ENCODE results near the gene GCSAM.

The GCSAM gene

GRCh38 chr3:112129925-112130637, 3.0 kb downstream of the GCSAM start:
- Histone ChIP-seq H3F3A (ENCODE audit: low read depth) (no peaks in the 10 kb centered on the region), H3K9me2 (replicated peaks; ENCODE audit: low read depth, low read length) (no peaks in the 10 kb centered on the region), H4K20me1 (ENCODE audit: insufficient read depth, low read length, poor library complexity, severe bottlenecking) (no peaks in the 10 kb centered on the region), H3K36me3 (ENCODE audit: insufficient read depth, low read length) (no peaks in the 10 kb centered on the region), H3K9ac (ENCODE audit: low read depth, low read length, poor library complexity, severe bottlenecking) (no peak overlapping the region), H3K27me3 (ENCODE audit: insufficient read depth, low read length, poor library complexity, severe bottlenecking) (no peaks in the 10 kb centered on the region), H3K4me3 (ENCODE audit: low read length, poor library complexity, severe bottlenecking) (no peak overlapping the region), H3K9me3 (ENCODE audit: insufficient read depth, low read depth, low read length) (no peaks in the 10 kb centered on the region), H3K4me2 (ENCODE audit: low read depth, low read length, poor library complexity, severe bottlenecking) (no peak overlapping the region), H2AFZ (ENCODE audit: low read length) (no peak overlapping the region), H3K79me2 (ENCODE audit: insufficient read depth, low read length) (no peaks in the 10 kb centered on the region), H3K4me1 (ENCODE audit: insufficient read depth, low read length, poor library complexity, severe bottlenecking) (peaks cover 79% of the 10 kb centered on the region)
- no peak for TF ChIP-seq EZH2phosphoT487 (IDR thresholded peaks at IDR 0.05; ENCODE audit: borderline replicate concordance)
- TF ChIP-seq, protein P1, sequence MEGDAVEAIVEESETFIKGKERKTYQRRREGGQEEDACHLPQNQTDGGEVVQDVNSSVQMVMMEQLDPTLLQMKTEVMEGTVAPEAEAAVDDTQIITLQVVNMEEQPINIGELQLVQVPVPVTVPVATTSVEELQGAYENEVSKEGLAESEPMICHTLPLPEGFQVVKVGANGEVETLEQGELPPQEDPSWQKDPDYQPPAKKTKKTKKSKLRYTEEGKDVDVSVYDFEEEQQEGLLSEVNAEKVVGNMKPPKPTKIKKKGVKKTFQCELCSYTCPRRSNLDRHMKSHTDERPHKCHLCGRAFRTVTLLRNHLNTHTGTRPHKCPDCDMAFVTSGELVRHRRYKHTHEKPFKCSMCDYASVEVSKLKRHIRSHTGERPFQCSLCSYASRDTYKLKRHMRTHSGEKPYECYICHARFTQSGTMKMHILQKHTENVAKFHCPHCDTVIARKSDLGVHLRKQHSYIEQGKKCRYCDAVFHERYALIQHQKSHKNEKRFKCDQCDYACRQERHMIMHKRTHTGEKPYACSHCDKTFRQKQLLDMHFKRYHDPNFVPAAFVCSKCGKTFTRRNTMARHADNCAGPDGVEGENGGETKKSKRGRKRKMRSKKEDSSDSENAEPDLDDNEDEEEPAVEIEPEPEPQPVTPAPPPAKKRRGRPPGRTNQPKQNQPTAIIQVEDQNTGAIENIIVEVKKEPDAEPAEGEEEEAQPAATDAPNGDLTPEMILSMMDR (conservative IDR thresholded peaks at IDR 0.05; ENCODE audit: low read length), result no peak

DNA sequence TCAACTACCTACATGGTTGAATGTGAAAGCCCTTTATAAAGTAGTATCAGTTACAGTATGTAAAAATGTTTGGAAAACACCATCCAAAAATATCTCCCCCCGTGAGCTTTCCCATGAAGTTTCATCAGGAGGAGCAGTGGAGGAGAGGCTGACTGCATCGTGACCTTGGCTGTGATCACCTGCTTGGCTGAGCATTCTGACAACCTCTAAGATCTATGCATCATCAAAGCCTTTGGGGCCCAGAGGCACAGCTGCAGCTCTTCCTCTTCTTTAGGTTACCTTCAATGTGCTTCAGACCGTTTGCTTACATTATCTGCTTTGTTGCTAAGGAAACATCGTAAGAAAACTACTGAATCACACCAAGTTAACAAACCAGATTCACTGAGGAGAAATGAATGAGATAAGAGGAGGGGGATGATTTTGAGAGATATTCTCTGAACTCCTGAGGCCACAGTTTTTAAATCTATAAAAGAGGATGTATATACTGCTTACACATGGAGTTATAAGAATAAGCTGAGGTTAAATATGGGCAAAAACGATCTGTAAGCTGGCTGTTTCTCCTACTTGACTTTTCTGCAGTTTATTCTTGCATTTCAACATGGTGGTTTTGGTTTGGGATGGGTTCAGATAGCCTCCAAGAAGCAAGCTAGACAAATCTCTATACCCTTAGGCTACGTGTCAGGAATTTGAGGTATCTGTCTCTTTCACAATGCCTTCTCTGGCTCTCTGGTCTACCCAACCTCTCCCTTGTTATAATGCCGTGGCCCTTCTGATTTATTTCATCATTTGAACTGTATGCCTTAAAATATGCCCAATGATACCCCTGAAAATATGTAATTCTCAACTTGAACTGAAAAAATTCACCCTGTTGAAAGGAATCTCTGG, 4.0 kb downstream of the GCSAM start:
- H3K27me3 ChIP-seq (ENCODE audit: insufficient read depth, low read length, poor library complexity, severe bottlenecking), result no peaks in the 10 kb centered on the region
- H4K20me1 ChIP-seq (ENCODE audit: insufficient read depth, low read length, poor library complexity, severe bottlenecking), result no peaks in the 10 kb centered on the region
- H3K9me2 ChIP-seq (replicated peaks; ENCODE audit: low read depth, low read length), result no peaks in the 10 kb centered on the region
- no peak overlapping the region for H3K4me3 ChIP-seq (ENCODE audit: low read length, poor library complexity, severe bottlenecking)
- no peak overlapping the region for H3K9ac ChIP-seq (ENCODE audit: low read depth, low read length, poor library complexity, severe bottlenecking)
- H3K79me2 ChIP-seq (ENCODE audit: insufficient read depth, low read length), result no peaks in the 10 kb centered on the region
- H2AFZ ChIP-seq (ENCODE audit: low read length), result no peak overlapping the region
- no peak overlapping the region for H3K4me2 ChIP-seq (ENCODE audit: low read depth, low read length, poor library complexity, severe bottlenecking)
- no peaks in the 10 kb centered on the region for H3K9me3 ChIP-seq (ENCODE audit: insufficient read depth, low read depth, low read length)
- H3K4me1 ChIP-seq (ENCODE audit: insufficient read depth, low read length, poor library complexity, severe bottlenecking), result peaks cover 74% of the 10 kb centered on the region
- TF ChIP-seq, protein P1 (conservative IDR thresholded peaks at IDR 0.05; ENCODE audit: low read length), result no peak
- TF ChIP-seq EZH2phosphoT487 (IDR thresholded peaks at IDR 0.05; ENCODE audit: borderline replicate concordance), result no peak
- no peaks in the 10 kb centered on the region for H3F3A ChIP-seq (ENCODE audit: low read depth)
- no peaks in the 10 kb centered on the region for H3K36me3 ChIP-seq (ENCODE audit: insufficient read depth, low read length)

DNA sequence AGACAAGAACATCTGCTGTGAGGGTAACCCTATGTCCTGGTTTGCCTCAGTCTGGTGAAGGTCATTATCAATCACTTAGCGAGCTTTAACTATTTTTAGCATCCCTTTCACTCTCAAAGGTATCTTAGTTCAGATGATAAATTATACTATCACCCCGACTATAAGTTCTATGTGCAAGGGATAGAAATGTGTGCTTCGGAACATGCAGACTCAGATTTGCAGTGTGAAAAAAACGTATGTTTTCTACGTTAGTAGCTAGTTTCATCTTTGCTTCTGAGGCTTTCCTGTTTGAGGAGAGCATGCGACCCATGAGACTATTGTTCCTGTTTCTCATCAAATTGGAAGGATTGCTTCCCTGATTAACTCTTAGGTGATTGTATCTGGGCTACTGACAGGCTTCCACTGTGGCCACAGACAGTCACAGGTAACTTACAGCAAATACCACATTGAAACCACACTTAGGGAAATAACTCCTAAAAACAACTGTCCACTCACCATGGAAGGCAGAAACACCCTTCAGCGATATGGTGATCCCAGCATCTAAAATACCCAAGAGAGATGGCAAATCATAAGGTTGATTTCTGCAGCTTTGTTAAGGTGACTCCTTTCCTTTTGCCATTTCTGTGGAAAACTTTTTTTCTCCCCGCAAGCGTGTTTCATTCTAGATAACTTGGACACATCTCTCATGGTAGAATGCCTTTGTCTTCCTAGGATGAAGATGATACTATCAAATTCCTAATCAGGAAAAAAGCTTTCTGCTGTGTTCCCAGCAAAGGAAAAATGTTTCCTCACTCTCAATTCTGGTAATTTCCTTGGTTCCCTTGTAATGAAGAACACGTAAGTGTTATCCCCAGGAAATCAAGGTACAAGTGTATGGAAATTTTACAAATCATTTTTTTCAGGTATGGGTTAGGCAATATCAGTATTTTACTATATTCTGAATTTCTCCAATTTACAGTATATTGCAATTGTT, 5.2 kb downstream of the GCSAM start:
- Histone ChIP-seq H3K36me3 (ENCODE audit: insufficient read depth, low read length) (no peaks in the 10 kb centered on the region), H3K9me2 (replicated peaks; ENCODE audit: low read depth, low read length) (no peaks in the 10 kb centered on the region), H3K79me2 (ENCODE audit: insufficient read depth, low read length) (no peaks in the 10 kb centered on the region), H3K9me3 (ENCODE audit: insufficient read depth, low read depth, low read length) (no peaks in the 10 kb centered on the region), H2AFZ (ENCODE audit: low read length) (no peak overlapping the region), H3K4me2 (ENCODE audit: low read depth, low read length, poor library complexity, severe bottlenecking) (peak overlapping the region; percentile 67), H3K27me3 (ENCODE audit: insufficient read depth, low read length, poor library complexity, severe bottlenecking) (no peaks in the 10 kb centered on the region), H3K4me1 (ENCODE audit: insufficient read depth, low read length, poor library complexity, severe bottlenecking) (peaks cover 62% of the 10 kb centered on the region), H3F3A (ENCODE audit: low read depth) (no peaks in the 10 kb centered on the region), H3K4me3 (ENCODE audit: low read length, poor library complexity, severe bottlenecking) (no peak overlapping the region), H3K9ac (ENCODE audit: low read depth, low read length, poor library complexity, severe bottlenecking) (no peak overlapping the region), H4K20me1 (ENCODE audit: insufficient read depth, low read length, poor library complexity, severe bottlenecking) (no peaks in the 10 kb centered on the region)
- no peak for TF ChIP-seq EZH2phosphoT487 (IDR thresholded peaks at IDR 0.05; ENCODE audit: borderline replicate concordance)
- TF ChIP-seq, protein P1 (conservative IDR thresholded peaks at IDR 0.05; ENCODE audit: low read length), result no peak

All from Loucy (cell line).